Naive B cell (primary cell): ENCODE data around the gene UBP1. TPM values are rescaled to one million over a fixed set of nuclear protein-coding genes. Genes with fewer than 3 reads are reported as not detected.

Experiments
- ATAC-seq, 2 donors: fragments of 150-1000 bp; cut with Tn5 transposase; 2 replicates each; pipeline ENCODE4 v1.10.0; 2021; ENCODE audit warnings: low read depth in 2 of 2, mild to moderate bottlenecking in 2 of 2, moderate library complexity in 2 of 2
- DNase-seq: peaks from one replicate; pipeline ENCODE4 v3.0.0; 2022
- H3K27ac Mint-ChIP-seq, 6 donors: one replicate each; pipeline ENCODE4 v1.8.0; 2020 to 2022; ENCODE audit warnings: mild to moderate bottlenecking in 6 of 6, mixed read lengths in 6 of 6, moderate library complexity in 5 of 6, inconsistent platforms in 2 of 6
- H3K27me3 Mint-ChIP-seq, 3 donors: one replicate each; pipeline ENCODE4 v1.8.0; 2021 to 2022; ENCODE audit warnings: mixed read lengths in 3 of 3, mild to moderate bottlenecking in 1 of 3
- H3K36me3 Mint-ChIP-seq, 2 donors: one replicate each; pipeline ENCODE4 v1.8.0; 2020 to 2022; ENCODE audit warnings: mixed read lengths in 2 of 2, inconsistent platforms in 1 of 2, mild to moderate bottlenecking in 1 of 2
- H3K4me1 Mint-ChIP-seq, 3 donors: one replicate each; pipeline ENCODE4 v1.8.0; 2020 to 2022; ENCODE audit warnings: mixed read lengths in 3 of 3, inconsistent platforms in 1 of 3, mild to moderate bottlenecking in 1 of 3, moderate library complexity in 1 of 3
- H3K4me3 Mint-ChIP-seq, 8 donors: one replicate each; pipeline ENCODE4 v1.8.0; 2020 to 2022; ENCODE audit warnings: mild to moderate bottlenecking in 8 of 8, mixed read lengths in 8 of 8, moderate library complexity in 8 of 8, inconsistent platforms in 2 of 8
- H3K9me3 Mint-ChIP-seq, 7 donors: one replicate each; pipeline ENCODE4 v1.8.0; 2020 to 2022; ENCODE audit warnings: mixed read lengths in 7 of 7, mild to moderate bottlenecking in 5 of 7, inconsistent platforms in 2 of 7, moderate library complexity in 1 of 7
- polyA plus RNA-seq, 6 donors: library from polyadenylated mRNA; unstranded; fragments of 300-500 nt; fragmentation: Illumina TruSeq; gene quantifications; one replicate each; pipeline ENCODE4 v1.2.3, GENCODE V29; 2021; ENCODE audit warnings: low read depth in 6 of 6

UBP1 gene
- polyA plus RNA-seq, 6 donors from 2014 or later, result 3.7 to 14.7 (median 9.2) TPM

- no peaks in the 10 kb centered on the region for H3K9me3 Mint-ChIP-seq
- ATAC-seq, result no peak
- no peak overlapping the region for H3K27ac Mint-ChIP-seq
- H3K36me3 Mint-ChIP-seq, result peaks cover 35 to 47% of the 10 kb centered on the region in 2 donors
- no peaks in the 10 kb centered on the region for H3K4me1 Mint-ChIP-seq
- no peak for DNase-seq
- H3K4me3 Mint-ChIP-seq, result no peak overlapping the region
- H3K27me3 Mint-ChIP-seq, result no peaks in the 10 kb centered on the region
These were observed 44.3 kb downstream of the UBP1 start for GRCh38 chr3:33395900-33396299.

- no peak overlapping the region for H3K27ac Mint-ChIP-seq
- DNase-seq (no peak), ATAC-seq (no peak)
- no peaks in the 10 kb centered on the region for H3K9me3 Mint-ChIP-seq
- H3K4me1 Mint-ChIP-seq, result no peaks in the 10 kb centered on the region
- peaks cover 34 to 53% of the 10 kb centered on the region in 2 donors for H3K36me3 Mint-ChIP-seq
- H3K4me3 Mint-ChIP-seq, result no peak overlapping the region
- H3K27me3 Mint-ChIP-seq, result no peaks in the 10 kb centered on the region
These were observed 45.7 kb downstream of the UBP1 start for GRCh38 chr3:33394403-33395054.

GRCh38 chr3:33392703-33393125, 47.5 kb downstream of the UBP1 start:
- ATAC-seq, result no peak
- no peaks in the 10 kb centered on the region for H3K9me3 Mint-ChIP-seq
- H3K4me3 Mint-ChIP-seq, result no peak overlapping the region
- H3K4me1 Mint-ChIP-seq, result no peaks in the 10 kb centered on the region
- H3K27me3 Mint-ChIP-seq, result no peaks in the 10 kb centered on the region
- H3K27ac Mint-ChIP-seq, result peak overlapping the region in 1 of 6 donors; percentile 19
- DNase-seq, result no peak
- H3K36me3 Mint-ChIP-seq, result peaks cover 31 to 54% of the 10 kb centered on the region in 2 donors

GRCh38 chr3:33392144-33392543, 48.1 kb downstream of the UBP1 start:
- H3K9me3 Mint-ChIP-seq, result no peaks in the 10 kb centered on the region
- DNase-seq (no peak), ATAC-seq (no peak)
- H3K4me3 Mint-ChIP-seq, result no peak overlapping the region
- no peaks in the 10 kb centered on the region for H3K27me3 Mint-ChIP-seq
- H3K36me3 Mint-ChIP-seq, result peaks cover 26 to 48% of the 10 kb centered on the region in 2 donors
- no peaks in the 10 kb centered on the region for H3K4me1 Mint-ChIP-seq
- H3K27ac Mint-ChIP-seq, result peak overlapping the region in 4 of 6 donors; percentile 3 to 36 (median 28)

- H3K27ac Mint-ChIP-seq, result peak overlapping the region in 4 of 6 donors; percentile 3 to 82 (median 25)
- no peaks in the 10 kb centered on the region for H3K27me3 Mint-ChIP-seq
- ATAC-seq, result no peak
- peaks cover 19 to 41% of the 10 kb centered on the region in 2 donors for H3K36me3 Mint-ChIP-seq
- DNase-seq, result no peak
- no peaks in the 10 kb centered on the region for H3K9me3 Mint-ChIP-seq
- H3K4me1 Mint-ChIP-seq, result no peaks in the 10 kb centered on the region
- no peak overlapping the region for H3K4me3 Mint-ChIP-seq
These were observed 48.8 kb downstream of the UBP1 start for GRCh38 chr3:33391255-33391995.

GRCh38 chr3:33389908-33390307, 50.3 kb downstream of the UBP1 start:
- ATAC-seq, result no peak
- Mint-ChIP-seq H3K9me3 (no peaks in the 10 kb centered on the region), H3K4me1 (peaks cover 0 to 5% (median 0%) of the 10 kb centered on the region in 3 donors), H3K27me3 (no peaks in the 10 kb centered on the region), H3K4me3 (no peak overlapping the region), H3K36me3 (peaks cover 19 to 30% of the 10 kb centered on the region in 2 donors), H3K27ac (no peak overlapping the region)
- DNase-seq, result no peak

GRCh38 chr3:33388374-33389100, 51.7 kb downstream of the UBP1 start:
- no peak overlapping the region for H3K4me3 Mint-ChIP-seq
- H3K27ac Mint-ChIP-seq, result peak overlapping the region in 3 of 6 donors; percentile 2 to 93 (median 4)
- DNase-seq (no peak), ATAC-seq (no peak)
- H3K27me3 Mint-ChIP-seq, result no peaks in the 10 kb centered on the region
- H3K36me3 Mint-ChIP-seq, result peaks cover 19 to 29% of the 10 kb centered on the region in 2 donors
- peaks cover 0 to 2% (median 0%) of the 10 kb centered on the region in 7 donors for H3K9me3 Mint-ChIP-seq
- H3K4me1 Mint-ChIP-seq, result peaks cover 0 to 6% (median 0%) of the 10 kb centered on the region in 3 donors

GRCh38 chr3:33386631-33387030, 53.6 kb downstream of the UBP1 start:
- peaks cover 0 to 9% (median 0%) of the 10 kb centered on the region in 3 donors for H3K4me1 Mint-ChIP-seq
- DNase-seq, result no peak
- no peak for ATAC-seq
- H3K36me3 Mint-ChIP-seq, result peaks cover 11 to 21% of the 10 kb centered on the region in 2 donors
- H3K27ac Mint-ChIP-seq, result no peak overlapping the region
- H3K9me3 Mint-ChIP-seq, result peaks cover 0 to 2% (median 0%) of the 10 kb centered on the region in 7 donors
- no peaks in the 10 kb centered on the region for H3K27me3 Mint-ChIP-seq
- H3K4me3 Mint-ChIP-seq, result no peak overlapping the region

- peaks cover 8 to 10% of the 10 kb centered on the region in 2 donors for H3K36me3 Mint-ChIP-seq
These were observed 54.8 kb downstream of the UBP1 start for GRCh38 chr3:33385423-33385822.

GRCh38 chr3:33383951-33384350, 56.3 kb downstream of the UBP1 start:
- Mint-ChIP-seq H3K27ac (no peak overlapping the region), H3K36me3 (no peaks in the 10 kb centered on the region), H3K9me3 (peaks cover 0 to 2% (median 0%) of the 10 kb centered on the region in 7 donors), H3K4me3 (no peak overlapping the region), H3K4me1 (peaks cover 0 to 9% (median 0%) of the 10 kb centered on the region in 3 donors), H3K27me3 (no peaks in the 10 kb centered on the region)
- no peak for DNase-seq
- no peak for ATAC-seq

More at GRCh38 chr3:33385423-33385822, 54.8 kb downstream of the UBP1 start:
- ATAC-seq (no peak), DNase-seq (no peak)
- peaks cover 0 to 9% (median 0%) of the 10 kb centered on the region in 3 donors for H3K4me1 Mint-ChIP-seq
- no peak overlapping the region for H3K4me3 Mint-ChIP-seq
- no peaks in the 10 kb centered on the region for H3K27me3 Mint-ChIP-seq
- peaks cover 0 to 2% (median 0%) of the 10 kb centered on the region in 7 donors for H3K9me3 Mint-ChIP-seq
- H3K27ac Mint-ChIP-seq, result no peak overlapping the region

GRCh38 chr3:33380653-33381052, 59.6 kb downstream of the UBP1 start:
- no peak for ATAC-seq
- Mint-ChIP-seq H3K36me3 (no peaks in the 10 kb centered on the region), H3K27me3 (no peaks in the 10 kb centered on the region), H3K4me3 (no peak overlapping the region), H3K4me1 (peaks cover 0 to 9% (median 0%) of the 10 kb centered on the region in 3 donors), H3K9me3 (peaks cover 0 to 2% (median 0%) of the 10 kb centered on the region in 7 donors), H3K27ac (peak overlapping the region in 2 of 6 donors; percentile 0 to 35)
- no peak for DNase-seq

GRCh38 chr3:33377931-33378330, 62.3 kb downstream of the UBP1 start:
- no peaks in the 10 kb centered on the region for H3K9me3 Mint-ChIP-seq
- H3K27ac Mint-ChIP-seq, result peak overlapping the region in 1 of 6 donors; percentile 61
- DNase-seq (no peak), ATAC-seq (no peak)
- peaks cover 2 to 3% (median 3%) of the 10 kb centered on the region in 3 donors for H3K27me3 Mint-ChIP-seq
- no peaks in the 10 kb centered on the region for H3K36me3 Mint-ChIP-seq
- no peak overlapping the region for H3K4me3 Mint-ChIP-seq
- peaks cover 2 to 4% (median 2%) of the 10 kb centered on the region in 3 donors for H3K4me1 Mint-ChIP-seq

- H3K4me3 Mint-ChIP-seq, result no peak overlapping the region
- no peaks in the 10 kb centered on the region for H3K9me3 Mint-ChIP-seq
- H3K27ac Mint-ChIP-seq, result no peak overlapping the region
- ATAC-seq (no peak), DNase-seq (no peak)
- H3K27me3 Mint-ChIP-seq, result peaks cover 6 to 8% (median 7%) of the 10 kb centered on the region in 3 donors
- H3K36me3 Mint-ChIP-seq, result no peaks in the 10 kb centered on the region
- peaks cover 5 to 6% (median 5%) of the 10 kb centered on the region in 3 donors for H3K4me1 Mint-ChIP-seq
These were observed 62.7 kb downstream of the UBP1 start for GRCh38 chr3:33377489-33377888.
